HG02884 (cell line): ENCODE results near the gene C4orf54.

Experiments used
- ATAC-seq: cut with Tn5 transposase; IDR thresholded peaks from one replicate; pipeline ENCODE4 v1.9.1; 2021; ENCODE audit warnings: mild to moderate bottlenecking, moderate library complexity; ENCODE audit not compliant: unreplicated experiment

The C4orf54 gene

GRCh38 chr4:99657798-99658197 is at the start of gene C4orf54:
C4orf54 (minus strand) TSS chr4:99657828; CDS start chr4:99654648, 3,180 bp downstream.
- no peak for ATAC-seq

DNA sequence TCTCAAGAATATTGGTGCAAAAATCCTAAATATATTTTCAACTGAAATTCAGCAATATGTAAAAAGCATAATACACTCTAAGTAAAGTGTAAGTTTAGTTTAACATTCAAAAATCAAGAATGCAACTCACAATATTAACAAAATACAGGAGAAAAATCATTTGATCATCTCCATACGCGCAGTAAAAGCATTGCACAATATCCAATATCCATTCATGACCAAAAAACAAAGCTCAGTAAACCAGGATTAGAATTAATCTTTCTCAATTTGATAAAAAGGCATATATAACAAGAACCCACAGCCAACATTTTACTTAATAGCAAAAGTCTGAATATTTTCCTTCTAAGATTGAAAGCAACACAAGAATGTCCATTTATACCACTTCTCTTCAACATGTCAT is 48.3 kb upstream of the C4orf54 start:
- ATAC-seq = no peak

GRCh38 chr4:99696801-99697200 is 39.2 kb upstream of the C4orf54 start:
- ATAC-seq = no peak

GRCh38 chr4:99693140-99693539 is 35.5 kb upstream of the C4orf54 start:
- ATAC-seq = no peak

DNA sequence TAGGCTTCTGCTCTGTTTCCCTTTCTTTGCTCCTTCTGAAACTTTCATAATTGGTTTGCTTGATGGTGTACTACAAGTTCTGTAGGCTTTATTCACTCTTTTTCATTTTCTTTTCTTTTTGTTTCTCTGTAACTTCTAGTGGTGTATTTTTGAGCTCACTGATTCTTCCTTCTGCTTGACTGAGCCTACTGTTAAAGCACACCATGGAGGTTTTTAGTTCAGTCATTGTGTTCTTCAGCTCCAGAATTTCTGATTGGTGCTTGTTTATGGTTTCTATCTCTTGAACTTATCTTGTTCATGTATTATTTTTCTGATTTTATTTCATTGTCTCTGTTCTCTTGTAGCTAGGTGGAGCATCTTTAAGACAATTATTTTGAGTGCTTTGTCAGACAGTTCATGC is 33.4 kb upstream of the C4orf54 start:
- ATAC-seq = no peak

DNA sequence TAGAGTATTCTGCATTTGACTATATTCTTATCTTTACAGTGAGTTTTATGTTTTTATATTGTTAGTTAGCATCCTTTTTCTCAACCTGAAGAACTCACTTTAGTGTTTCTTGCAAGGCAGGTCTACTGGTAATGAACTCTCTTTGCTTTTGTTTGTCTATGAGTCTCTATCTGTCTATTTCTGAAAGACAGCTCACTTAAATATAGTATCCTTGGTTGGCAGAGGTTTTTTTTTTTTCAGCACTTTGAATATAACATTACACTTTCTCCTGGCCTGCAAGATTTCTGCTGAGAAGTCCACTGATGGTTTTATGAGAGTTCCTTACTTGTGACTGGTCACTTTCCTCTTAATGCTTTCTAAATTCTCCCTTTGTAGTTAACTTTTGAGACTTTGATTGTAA is 32.8 kb upstream of the C4orf54 start:
- ATAC-seq = no peak

DNA sequence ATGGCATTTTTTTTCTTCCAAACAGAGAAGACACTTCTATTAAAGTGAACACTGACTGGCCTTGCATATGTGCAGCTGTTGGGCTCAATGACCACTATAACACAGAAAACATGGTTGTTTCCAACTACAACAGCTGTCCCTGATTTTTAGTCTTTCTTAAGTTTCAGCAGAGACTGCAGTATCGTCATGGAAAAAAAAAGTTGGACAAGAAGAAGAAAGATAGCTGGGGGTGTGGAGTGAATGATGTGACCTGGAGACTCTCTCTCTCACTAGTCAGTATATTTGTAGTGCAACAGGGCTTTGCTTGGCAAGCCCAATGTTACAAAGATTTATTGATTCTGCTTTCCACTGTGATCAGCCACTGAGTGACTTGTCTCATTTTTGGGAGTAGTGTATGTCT is 29.5 kb upstream of the C4orf54 start:
- ATAC-seq = no peak

DNA sequence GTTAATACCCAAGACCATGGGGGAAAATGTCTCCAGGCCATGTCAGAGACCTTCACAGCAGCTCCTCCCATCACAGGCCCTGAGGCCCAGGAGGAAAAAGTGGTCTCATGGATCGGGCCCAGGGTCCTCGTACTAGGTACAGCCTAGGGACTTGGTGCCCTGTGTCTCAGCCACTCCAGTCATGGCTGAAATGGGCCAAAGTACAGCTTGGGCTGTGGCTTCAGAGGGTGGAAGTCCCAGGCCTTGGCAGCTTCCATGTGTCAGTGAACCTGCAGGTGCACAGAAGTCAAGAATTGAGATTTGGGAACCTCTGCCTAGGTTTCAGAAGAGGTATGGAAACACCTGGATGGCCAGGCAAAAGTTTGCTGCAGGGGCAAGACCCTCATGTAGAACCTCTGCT is 27.6 kb upstream of the C4orf54 start:
- ATAC-seq = no peak

- no peak for ATAC-seq
Observed at GRCh38 chr4:99683895-99684294, 26.3 kb upstream of the C4orf54 start.

GRCh38 chr4:99679976-99680375 is 22.3 kb upstream of the C4orf54 start:
- ATAC-seq = no peak

GRCh38 chr4:99679204-99679603 is 21.6 kb upstream of the C4orf54 start:
- no peak for ATAC-seq

DNA sequence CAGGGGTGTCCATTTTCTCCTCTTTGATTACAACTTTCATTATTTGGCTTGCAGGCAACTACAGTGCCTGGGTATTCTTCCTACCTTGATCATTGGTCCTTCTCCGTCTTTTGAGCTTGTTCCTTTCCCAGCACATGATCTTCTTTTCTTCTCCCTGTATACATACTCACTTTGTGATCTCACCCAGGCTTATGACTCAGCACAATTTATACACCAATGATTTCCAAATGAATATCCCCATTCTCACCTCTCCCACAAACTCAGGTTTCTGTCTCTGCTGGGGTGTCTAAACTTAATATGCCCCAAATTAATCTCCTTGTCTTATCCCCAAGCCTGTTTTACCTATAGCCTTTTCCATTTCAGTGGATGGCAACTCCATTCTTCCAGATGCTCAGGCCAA is 19.5 kb upstream of the C4orf54 start:
- no peak for ATAC-seq

DNA sequence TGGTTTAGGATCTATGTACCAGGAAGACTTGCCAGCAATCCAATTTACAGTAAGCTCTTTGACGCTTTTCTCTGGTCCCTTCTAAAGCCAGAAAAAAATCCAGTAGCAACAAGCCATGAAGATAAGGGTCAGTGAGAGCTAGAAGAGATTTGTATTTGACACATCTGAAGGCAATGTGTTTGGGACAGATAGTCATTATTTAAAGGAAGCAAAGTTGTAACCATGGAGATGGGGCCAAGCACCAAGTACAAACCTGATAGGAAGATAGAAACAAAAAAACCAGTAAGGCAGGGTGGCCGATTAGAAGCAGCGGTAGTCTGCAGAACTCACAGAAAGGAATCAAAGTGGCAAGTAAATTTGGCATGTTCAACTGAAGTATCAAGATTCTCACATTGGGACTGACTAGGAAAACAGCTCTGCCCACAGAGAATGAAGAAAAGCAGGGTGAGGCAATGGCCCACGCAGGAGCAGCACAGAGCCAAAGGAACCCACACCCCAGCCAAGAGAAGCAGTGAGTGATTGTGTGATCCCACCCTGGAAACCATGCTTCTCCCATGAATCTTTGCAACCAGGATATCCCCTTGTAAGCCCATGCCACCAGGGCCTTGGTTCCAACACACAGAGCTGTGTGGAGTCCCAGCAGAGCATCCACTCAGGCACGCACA is 12.9 kb upstream of the C4orf54 start:
- no peak for ATAC-seq

- ATAC-seq = no peak
Observed at GRCh38 chr4:99669084-99669483, 11.5 kb upstream of the C4orf54 start.

DNA sequence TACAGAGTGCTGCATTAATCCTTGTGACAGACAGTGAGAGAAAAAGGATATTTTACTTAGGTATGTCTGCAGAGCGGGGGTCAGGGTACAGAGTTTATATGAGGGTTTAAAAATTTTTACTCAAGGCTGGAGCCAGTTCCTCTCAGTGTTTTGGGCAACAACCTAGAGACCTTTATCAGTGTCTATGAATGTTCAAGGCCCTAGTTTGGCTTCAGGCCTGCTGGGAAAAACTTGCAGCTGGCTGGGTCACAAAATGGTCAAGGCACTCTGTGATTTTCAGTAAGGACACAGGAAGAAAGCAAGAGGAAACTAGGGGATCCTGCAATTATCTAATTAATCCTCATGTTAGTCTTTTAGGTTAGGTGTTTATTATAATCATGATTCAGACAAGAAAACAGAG is 10.8 kb upstream of the C4orf54 start:
- ATAC-seq = no peak

DNA sequence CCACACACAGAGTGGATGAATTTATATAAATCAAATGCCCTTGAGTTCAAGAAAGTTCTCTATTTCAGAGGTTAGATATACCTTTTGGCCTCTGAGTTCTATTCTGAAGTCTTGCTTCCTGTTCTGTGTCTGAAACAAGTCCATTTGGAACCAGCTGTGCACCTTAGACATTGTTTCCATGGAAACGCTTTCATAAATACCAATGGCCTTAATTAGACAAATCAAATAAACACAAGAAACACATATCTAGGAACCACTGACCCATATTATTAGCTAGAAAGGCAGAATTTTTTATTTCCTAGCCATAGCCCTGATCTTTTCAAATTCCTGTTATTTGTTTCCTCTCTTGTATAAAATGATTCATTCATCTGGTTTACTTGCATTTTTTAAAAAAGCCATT is 8.4 kb upstream of the C4orf54 start:
- no peak for ATAC-seq

DNA sequence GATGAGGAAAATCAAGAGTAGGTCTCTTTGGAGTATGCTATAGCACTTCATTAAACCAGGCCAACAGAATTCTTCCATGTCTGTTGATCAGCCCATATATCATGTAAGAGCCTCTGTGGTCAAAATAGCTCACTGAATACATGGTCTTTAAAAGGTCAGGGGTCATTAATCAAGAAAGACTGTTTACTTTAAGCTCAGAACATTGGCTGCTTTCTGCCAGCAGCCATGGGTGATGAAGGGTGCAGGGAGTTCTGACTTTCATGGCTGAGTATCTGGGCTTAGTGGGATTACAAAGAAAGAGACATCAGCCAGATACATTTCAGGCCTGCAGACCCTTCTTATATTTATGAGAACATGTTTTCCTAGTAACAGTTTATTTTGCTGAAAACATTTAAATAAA is 7.1 kb upstream of the C4orf54 start:
- no peak for ATAC-seq

DNA sequence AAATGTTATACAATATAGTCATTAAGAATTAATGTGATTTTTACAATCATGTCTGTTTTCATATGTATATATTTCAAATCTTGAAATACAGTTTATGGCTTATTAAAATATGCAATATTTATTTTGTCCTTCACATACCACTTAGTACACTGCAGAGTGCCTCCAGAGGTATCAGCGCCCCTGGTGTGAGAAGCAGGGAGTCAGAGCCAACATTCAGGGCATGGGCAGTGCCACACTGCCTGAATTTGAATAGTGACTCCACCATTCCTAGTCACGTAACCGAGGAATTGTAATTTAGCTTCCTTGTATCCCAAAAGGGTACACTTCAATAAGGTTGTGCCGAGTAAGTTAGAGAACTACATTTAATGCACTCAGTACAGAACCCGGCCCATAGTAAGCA is 4.3 kb upstream of the C4orf54 start:
- ATAC-seq = no peak

DNA sequence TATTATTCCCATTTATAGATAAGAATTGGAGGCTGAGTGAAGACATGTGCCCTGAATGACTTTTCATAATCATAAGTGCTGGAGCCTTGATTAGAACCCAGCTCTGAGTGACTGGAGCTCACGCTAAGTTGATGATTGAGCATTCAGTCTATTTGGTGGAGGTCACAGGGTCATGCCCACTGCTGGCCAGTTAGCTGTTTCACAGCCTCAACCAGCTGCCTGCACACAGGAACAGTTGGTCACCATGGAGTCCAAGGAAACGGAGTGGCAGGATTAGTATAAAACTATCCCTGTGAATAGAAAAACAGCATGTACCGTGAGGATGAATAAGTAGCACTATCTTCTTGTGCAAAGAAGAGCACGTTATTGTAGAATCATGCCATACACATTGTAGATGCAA is 1.0 kb upstream of the C4orf54 start:
- ATAC-seq = no peak

DNA sequence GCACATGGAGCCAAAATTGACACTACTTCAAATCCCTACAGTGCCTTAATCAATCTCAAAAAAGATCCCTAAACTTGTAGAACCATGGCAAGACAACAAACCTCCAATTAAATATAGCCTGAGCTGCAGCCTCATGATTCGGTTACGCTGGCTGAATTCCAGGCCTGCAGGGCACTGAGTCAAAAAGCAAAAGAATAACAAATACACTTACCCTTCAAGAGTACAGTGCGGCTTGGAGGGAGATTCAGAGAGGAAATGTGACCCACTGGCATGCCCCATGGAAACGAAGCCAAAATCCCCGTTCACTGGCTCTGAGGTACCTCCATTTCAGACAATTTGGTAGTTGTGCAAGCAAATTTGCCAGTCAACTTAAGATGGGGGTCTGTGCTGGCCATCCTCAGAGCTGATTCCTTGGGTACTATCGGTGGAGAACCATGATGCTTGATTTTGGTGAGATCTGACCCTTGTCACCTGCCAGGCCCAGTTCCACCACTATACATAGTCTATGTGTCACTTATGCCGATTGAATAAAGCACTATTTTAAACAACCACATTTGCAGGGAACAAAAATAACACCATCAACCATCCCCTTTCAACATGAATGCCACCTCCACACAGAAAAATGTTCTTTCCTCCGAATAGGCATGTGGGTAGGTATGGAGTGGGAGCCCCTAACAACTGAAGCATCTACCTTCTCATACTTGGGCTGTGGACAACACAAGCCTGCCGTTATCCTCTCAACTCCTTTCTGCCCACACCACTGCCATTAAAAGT is 2.1 kb downstream of the C4orf54 start:
- ATAC-seq = no peak

DNA sequence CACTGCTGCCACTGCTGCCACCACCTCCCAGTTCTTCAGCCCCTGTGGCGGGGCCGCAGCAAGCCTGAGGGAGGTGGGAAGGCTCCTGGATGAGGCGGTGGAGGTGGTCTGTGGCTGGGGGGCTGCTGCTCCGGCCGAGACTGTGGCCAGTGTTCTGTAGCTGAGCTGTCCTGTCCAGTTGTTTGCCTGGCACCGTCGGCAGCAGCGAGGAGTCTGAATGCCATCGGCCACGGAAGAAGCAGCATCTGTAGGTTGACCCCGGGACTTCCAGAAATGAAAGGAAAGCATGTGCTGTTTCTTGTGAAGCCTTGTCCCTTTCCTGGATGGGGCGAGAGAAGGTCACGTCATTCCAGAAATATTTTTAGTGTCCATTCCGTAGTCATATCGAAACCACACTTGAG is 3.3 kb downstream of the C4orf54 start:
- no peak for ATAC-seq

DNA sequence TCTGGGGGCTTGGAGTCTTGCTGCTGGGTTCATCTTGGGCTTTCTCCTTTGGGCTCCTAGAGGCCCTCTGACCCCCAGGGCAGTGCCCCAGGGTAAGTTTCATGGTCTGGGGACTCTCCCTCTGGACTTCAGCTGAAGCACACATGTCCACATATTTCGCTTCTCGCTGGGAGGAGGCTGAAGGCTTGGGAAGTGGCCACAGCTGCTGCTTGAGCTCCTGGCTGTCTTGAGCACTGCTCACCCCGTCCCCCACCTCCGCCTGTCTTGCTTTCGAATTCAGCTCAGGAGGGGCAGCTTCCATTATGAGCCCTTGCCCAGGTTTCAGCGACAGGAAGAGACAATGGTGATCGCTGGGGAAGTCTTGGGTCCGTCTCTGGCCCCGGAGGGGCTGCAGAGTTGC is 3.7 kb downstream of the C4orf54 start:
- ATAC-seq = no peak
